ENCODE measurements around the gene TRMT61B. TPM values are rescaled to one million over a fixed set of nuclear protein-coding genes. Genes with fewer than 3 reads are reported as not detected.

The TRMT61B gene
- total and polyA plus RNA-seq, 2 experiments from 2014 or later, result 34.7 to 52.7 TPM

- Histone ChIP-seq H3K9me2 (ENCODE audit: insufficient read depth) (no peaks in the 10 kb centered on the region), H3K27me3 (ENCODE audit: insufficient read depth) (no peaks in the 10 kb centered on the region), H3F3A (replicated peaks; ENCODE audit: low read depth) (peaks cover 1% of the 10 kb centered on the region; the same call in 1 of the 2 replicates), H3K27ac (ENCODE audit: low read depth) (no peak overlapping the region), H3K36me3 (ENCODE audit: insufficient read depth) (peaks cover 38% of the 10 kb centered on the region), H3K4me2 (no peak overlapping the region), H3K4me1 (ENCODE audit: insufficient read depth) (peaks cover 24% of the 10 kb centered on the region), H3K79me2 (replicated peaks; ENCODE audit: insufficient read depth) (peaks cover 100% of the 10 kb centered on the region), H3K4me3 (no peak overlapping the region), H4K20me1 (replicated peaks; ENCODE audit: insufficient read depth) (peaks cover 87% of the 10 kb centered on the region), H2AFZ (no peak overlapping the region)
- Mint-ChIP-seq H3K27ac (no peak overlapping the region), H3K9me3 (no peaks in the 10 kb centered on the region), H3K4me1 (peaks cover 31% of the 10 kb centered on the region), H3K4me3 (no peak overlapping the region), H3K36me3 (ENCODE audit: low read depth) (peaks cover 48% of the 10 kb centered on the region), H3K27me3 (ENCODE audit: insufficient read depth, low read depth, poor library complexity) (peaks cover under 1% of the 10 kb centered on the region)
- ATAC-seq, result no peak
- DNase-seq (ENCODE audit: low spot score), result no peak
- no peak for TF ChIP-seq REST (IDR thresholded peaks at IDR 0.05; ENCODE audit: unreplicated experiment)
- no peak for TF ChIP-seq JUNB (IDR thresholded peaks at IDR 0.05; ENCODE audit: unreplicated experiment)
- TF ChIP-seq ZNF462 (CRISPR knock-in tag; IDR thresholded peaks at IDR 0.05), result no peak
- no peak for TF ChIP-seq CTCF (conservative IDR thresholded peaks at IDR 0.05; ENCODE audit: low read depth in 2 of 2)
- no peak for TF ChIP-seq ZNF331 (CRISPR knock-in tag; IDR thresholded peaks at IDR 0.05; ENCODE audit: low read depth)
- TF ChIP-seq STAT1 (IDR thresholded peaks at IDR 0.05; ENCODE audit: unreplicated experiment), result no peak
- TF ChIP-seq EZH2phosphoT487 (IDR thresholded peaks at IDR 0.05; ENCODE audit: unreplicated experiment), result no peak
- TF ChIP-seq CREB1 (CRISPR knock-in tag; IDR thresholded peaks at IDR 0.05; ENCODE audit: low read depth), result no peak
- TF ChIP-seq ZNF114 (CRISPR knock-in tag; IDR thresholded peaks at IDR 0.05), result no peak
- no peak for TF ChIP-seq NANOG (IDR thresholded peaks at IDR 0.05; ENCODE audit: borderline replicate concordance)
- no peak for TF ChIP-seq EZH2 (IDR thresholded peaks at IDR 0.05; ENCODE audit: low read depth, unreplicated experiment)
Observed at GRCh38 chr2:28901841-28902240, 31.7 kb upstream of the TRMT61B start.
